Globus pallidus (tissue), 1 donor: ENCODE measurements around the gene AACS.
A peak's percentile ranks its signal among the peaks of the same experiment; 100 is the strongest.

Experiments used
- DNase-seq: peaks from one replicate; pipeline ENCODE4 v3.0.0-alpha.2; 2015; ENCODE audit warnings: low spot score

Gene AACS

DNA sequence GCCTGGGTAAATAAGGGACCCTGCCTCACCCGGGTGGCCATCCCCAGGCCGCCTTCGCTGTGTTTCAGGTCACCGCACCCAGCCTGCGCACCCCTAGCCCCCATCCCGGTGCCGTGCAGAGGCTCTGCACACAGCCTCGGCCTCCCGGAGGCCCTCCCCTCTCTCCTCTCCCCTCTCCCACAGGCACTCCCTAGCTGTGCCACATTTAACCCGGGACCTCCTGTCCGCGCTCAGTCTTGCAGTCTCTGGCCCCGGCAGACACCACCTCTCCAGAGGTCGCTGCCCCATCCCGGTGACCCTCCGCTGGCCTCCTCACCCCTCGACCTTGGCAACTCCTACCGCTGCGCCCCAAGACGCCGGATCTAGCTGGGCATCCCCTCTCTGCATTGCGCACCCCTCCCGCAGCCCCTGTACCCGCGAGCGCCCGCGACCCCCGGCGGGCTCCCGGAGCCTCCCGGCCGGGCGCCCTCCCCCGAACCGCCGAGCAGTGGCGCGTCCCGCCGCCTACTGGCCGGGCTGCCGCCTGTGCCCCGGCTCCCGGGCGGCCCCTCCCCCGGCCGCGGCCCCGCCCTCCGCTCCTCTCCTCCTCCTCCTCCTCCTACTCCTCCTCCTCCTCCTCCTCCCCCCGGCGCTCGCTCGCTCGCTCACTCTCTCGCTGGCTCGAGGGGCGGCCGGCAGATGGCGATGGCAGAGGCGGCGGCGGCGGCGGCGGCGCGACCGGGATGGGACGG, 120.7 kb downstream of the AACS start, which contains the start of gene TMEM132B:
Gene TMEM132B (plus strand): TSS at position 647 of the 731 bp plus-strand sequence.
- DNase-seq, result peak; percentile 84

- DNase-seq, result no peak
These were observed 121.4 kb downstream of the AACS start for GRCh38 chr12:125186471-125187147.

DNA sequence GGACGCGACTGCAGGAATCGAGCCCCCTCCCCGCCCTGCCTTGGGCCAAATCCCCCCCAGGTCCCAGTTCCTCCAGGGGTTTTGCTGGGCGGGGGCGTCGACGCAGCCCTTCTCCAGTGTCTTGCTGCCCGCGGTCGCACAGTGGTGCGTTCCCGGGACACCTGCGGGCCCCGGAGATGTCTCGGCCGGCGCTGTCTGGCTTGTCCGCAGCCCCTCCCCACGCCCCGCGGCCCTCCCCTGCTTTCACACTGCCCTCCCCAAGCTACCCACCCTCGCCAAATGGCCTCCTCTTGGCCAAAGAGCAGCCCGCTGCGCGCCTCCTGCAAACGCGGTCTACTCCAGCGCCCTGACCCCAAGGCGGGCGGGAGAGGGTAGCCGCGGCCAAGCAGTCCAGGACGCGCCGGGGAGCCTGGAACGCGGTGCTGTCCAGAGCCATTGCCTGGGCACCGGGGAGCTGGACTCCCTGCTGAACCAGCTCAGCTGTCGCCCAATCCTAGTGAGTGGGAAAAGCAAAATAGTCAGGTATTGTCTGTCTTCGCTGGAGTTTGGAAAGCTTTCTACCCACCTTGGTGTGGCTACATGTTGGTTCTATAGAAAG, 122.0 kb downstream of the AACS start:
- DNase-seq, result no peak

- DNase-seq, result no peak
These were observed 122.8 kb downstream of the AACS start for GRCh38 chr12:125187780-125188741.

GRCh38 chr12:125189015-125189414, 123.8 kb downstream of the AACS start:
- no peak for DNase-seq

GRCh38 chr12:125189502-125189901, 124.3 kb downstream of the AACS start:
- DNase-seq, result no peak

GRCh38 chr12:125191361-125192087, 126.3 kb downstream of the AACS start:
- DNase-seq, result no peak

DNA sequence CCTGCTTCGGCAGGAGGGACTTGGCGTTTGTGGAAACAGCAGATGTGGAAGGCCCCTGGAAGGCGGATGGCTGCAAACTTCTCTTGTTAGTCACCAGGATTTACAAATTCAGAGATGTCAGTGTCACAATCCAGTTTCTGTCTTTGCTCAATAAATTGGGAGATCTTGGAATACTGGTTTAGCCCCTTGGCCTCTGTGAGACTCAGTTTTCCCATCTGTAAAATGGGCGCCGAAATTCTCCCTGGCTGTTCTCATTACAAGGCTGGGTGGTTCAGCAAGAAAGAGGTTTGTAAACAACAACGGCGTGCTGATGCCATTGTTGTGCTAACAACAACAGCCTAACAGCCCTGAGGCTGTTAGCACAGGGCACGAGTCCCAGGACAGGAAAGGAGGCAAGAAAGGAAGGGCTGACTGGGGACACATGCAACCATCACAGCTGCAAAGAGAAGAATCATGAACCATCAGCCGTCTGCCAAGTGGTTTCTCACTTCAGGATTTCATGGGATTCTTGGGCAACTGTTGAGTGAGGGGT, 127.5 kb downstream of the AACS start:
- no peak for DNase-seq
